ENCODE results near the gene NRCAM. TPM values are rescaled to one million over a fixed set of nuclear protein-coding genes. Genes with fewer than 3 reads are reported as not detected.
"Not testable (repeated sequence)": the region's sequence is repeated elsewhere in the genome, so short reads cannot be mapped to it uniquely, and the experiment has no call there.

NRCAM gene
- total RNA-seq, 6 experiments from 2014 or later = 0.27 to 0.51 (median 0.40) TPM

DNA sequence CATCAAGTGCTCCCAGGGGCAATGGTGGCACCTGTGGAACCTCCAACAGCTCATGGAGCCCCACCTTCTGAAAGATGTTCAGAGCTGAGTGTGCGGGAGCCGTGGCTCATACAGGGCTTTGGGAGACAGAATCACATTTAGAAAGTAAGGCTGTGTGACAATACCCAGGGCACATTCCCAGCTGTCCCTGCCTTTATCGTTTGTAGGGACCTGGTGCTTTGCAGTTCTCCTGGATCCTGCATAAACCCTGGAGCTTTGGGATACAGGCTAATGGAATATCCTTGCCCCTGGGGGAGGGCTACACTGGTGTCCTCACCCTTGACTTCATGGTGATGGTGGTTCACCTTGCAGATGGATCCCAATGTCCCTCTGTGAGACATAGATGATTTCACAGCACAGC lies 191.2 kb downstream of the NRCAM start:
- H3K4me3 Mint-ChIP-seq = no peak overlapping the region

DNA sequence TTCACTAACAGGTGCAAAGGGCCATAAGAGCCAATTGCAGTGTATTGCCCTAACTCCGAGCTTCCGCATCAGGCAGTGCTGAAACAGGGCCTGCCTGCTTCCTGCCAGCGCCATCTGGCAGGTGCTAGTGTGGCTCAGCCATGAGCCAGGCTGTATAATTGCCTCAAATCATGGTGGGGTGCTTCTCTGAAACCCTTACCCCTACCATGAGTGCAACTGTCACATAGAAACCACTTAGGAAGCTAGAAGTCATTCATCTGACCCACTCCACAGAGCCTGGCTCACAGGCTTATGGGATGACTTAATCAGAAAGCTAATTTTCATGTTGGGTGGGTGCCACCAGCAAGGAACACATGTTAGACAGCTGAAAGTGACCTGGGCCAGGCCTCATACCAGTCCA lies 192.8 kb downstream of the NRCAM start:
- no peak overlapping the region for H3K4me3 Mint-ChIP-seq
- H3K4me1 Mint-ChIP-seq (ENCODE audit: low read depth) = peaks cover 4% of the 10 kb centered on the region; the same call in 1 of the 2 replicates
- no peak for DNase-seq
- no peak overlapping the region for H3K27ac Mint-ChIP-seq
- H3K9me3 Mint-ChIP-seq = no peaks in the 10 kb centered on the region
- H3K27me3 Mint-ChIP-seq (ENCODE audit: insufficient read depth) = peaks cover 11% of the 10 kb centered on the region
- no peaks in the 10 kb centered on the region for H3K36me3 Mint-ChIP-seq (ENCODE audit: low read depth)
- TF ChIP-seq, protein P1, sequence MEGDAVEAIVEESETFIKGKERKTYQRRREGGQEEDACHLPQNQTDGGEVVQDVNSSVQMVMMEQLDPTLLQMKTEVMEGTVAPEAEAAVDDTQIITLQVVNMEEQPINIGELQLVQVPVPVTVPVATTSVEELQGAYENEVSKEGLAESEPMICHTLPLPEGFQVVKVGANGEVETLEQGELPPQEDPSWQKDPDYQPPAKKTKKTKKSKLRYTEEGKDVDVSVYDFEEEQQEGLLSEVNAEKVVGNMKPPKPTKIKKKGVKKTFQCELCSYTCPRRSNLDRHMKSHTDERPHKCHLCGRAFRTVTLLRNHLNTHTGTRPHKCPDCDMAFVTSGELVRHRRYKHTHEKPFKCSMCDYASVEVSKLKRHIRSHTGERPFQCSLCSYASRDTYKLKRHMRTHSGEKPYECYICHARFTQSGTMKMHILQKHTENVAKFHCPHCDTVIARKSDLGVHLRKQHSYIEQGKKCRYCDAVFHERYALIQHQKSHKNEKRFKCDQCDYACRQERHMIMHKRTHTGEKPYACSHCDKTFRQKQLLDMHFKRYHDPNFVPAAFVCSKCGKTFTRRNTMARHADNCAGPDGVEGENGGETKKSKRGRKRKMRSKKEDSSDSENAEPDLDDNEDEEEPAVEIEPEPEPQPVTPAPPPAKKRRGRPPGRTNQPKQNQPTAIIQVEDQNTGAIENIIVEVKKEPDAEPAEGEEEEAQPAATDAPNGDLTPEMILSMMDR (IDR thresholded peaks at IDR 0.05) = no peak

More for the DNA sequence above, 191.2 kb downstream of the NRCAM start:
- H3K27me3 Mint-ChIP-seq (ENCODE audit: insufficient read depth) = peaks cover 11% of the 10 kb centered on the region
- H3K4me1 Mint-ChIP-seq (ENCODE audit: low read depth) = peaks cover 4% of the 10 kb centered on the region; the same call in 1 of the 2 replicates
- no peak overlapping the region for H3K27ac Mint-ChIP-seq
- H3K9me3 Mint-ChIP-seq = no peaks in the 10 kb centered on the region
- no peaks in the 10 kb centered on the region for H3K36me3 Mint-ChIP-seq (ENCODE audit: low read depth)
- DNase-seq = no peak
- TF ChIP-seq, protein P1 (IDR thresholded peaks at IDR 0.05) = no peak

DNA sequence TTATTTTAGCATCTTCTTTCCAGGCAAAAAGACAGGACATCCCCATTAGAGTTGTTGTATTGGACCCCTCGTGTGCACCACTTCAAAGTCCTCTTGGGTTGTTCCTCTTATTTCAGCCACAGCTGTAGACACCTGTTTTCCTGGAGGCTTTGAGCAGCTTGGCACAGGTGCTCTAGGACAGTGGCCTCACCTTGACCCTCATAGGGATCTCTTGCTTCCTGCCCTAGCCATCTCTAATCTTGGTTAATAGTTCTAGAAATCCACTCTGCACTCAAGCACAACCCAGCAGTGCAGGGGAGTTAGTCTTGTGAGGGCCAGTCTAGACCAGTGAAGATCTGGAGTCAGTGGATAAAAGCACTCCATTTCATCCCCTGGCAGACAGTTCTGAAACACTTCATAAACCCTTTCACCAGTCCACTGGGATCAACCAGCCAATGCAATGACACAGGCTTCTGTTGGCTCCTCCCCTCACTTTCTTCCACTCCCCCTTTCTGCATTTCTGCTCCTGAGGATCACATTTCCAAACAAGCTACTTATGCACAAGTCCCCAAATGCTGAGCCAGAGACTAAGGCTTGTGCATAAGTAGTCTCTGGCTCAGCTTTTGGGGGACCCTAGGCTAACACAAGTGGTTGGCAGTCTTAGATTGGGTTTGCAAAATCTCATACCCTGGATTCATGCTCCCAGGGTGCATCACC lies 194.5 kb downstream of the NRCAM start:
- Mint-ChIP-seq H3K27ac (no peak overlapping the region), H3K4me3 (no peak overlapping the region), H3K9me3 (no peaks in the 10 kb centered on the region), H3K27me3 (ENCODE audit: insufficient read depth) (peaks cover 9% of the 10 kb centered on the region), H3K4me1 (ENCODE audit: low read depth) (peaks cover 4% of the 10 kb centered on the region; the same call in 1 of the 2 replicates), H3K36me3 (ENCODE audit: low read depth) (no peaks in the 10 kb centered on the region)
- DNase-seq = no peak
- TF ChIP-seq, protein P1 (IDR thresholded peaks at IDR 0.05) = no peak

DNA sequence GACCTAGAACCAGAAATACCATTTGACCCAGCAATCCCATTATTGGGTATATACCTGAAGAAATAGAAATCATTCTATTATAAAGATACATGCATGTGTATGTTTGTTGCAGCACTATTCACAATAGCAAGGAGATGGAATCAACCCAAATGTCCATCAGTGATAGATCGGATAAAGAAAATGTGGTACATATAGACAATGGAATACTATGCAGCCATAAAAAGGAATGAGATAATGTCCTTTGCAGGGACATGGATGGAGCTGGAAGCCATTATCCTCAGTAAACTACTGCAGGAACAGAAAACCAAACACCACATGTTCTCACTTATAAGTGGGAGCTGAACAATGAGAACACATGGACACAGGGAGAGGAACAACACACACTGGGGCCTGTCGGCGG lies 196.8 kb downstream of the NRCAM start:
- not testable (repeated sequence) for H3K9me3 Mint-ChIP-seq; H3K27ac Mint-ChIP-seq; H3K36me3 Mint-ChIP-seq (ENCODE audit: low read depth)

DNA sequence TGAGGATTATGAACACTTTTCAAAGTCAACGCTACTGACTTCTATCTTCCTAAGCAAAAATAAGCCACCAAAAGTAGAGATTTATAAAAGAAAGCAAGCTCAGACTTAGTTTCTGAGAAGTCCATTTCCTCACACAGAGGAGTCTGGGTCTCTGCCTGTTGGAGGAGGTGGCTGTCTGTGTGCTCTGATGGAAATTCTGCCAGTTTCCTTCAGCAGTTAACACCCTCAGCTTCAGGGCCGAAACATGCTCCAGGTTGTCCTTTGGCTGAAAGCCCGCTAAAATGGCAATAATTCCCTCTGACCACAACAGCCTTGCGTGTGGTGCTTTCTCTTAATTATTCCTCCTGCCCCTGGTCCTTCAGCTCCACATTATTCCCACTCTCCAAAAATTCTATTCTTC lies 198.3 kb downstream of the NRCAM start:
- Mint-ChIP-seq H3K9me3 (no peaks in the 10 kb centered on the region), H3K27ac (no peak overlapping the region), H3K4me3 (no peak overlapping the region), H3K27me3 (ENCODE audit: insufficient read depth) (peaks cover 9% of the 10 kb centered on the region), H3K4me1 (ENCODE audit: low read depth) (no peaks in the 10 kb centered on the region; the same call in 1 of the 2 replicates), H3K36me3 (ENCODE audit: low read depth) (no peaks in the 10 kb centered on the region)
- DNase-seq = no peak
- TF ChIP-seq, protein P1 (IDR thresholded peaks at IDR 0.05) = no peak

More for the DNA sequence above, 196.8 kb downstream of the NRCAM start:
- DNase-seq; H3K4me1 Mint-ChIP-seq (ENCODE audit: low read depth); H3K4me3 Mint-ChIP-seq; H3K27me3 Mint-ChIP-seq (ENCODE audit: insufficient read depth): not testable (repeated sequence)

DNA sequence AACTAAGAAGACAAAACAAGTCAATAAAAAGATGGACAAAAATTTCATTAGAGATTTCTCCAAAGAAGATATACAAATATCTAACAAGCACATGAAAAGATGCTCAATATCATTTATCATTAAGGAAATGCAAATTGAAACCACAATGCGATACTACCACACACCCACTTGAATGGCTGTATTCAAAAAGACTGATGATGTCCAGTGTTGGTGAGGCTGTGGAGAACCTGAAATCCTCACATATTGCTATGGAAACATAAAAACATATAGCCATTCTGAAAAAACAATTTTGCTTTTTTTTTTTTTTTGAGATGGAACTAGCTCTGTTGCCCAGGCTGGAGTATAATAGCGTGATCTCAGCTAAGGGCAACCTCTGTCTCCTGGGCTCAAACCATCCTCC lies 202.0 kb downstream of the NRCAM start:
- H3K9me3 Mint-ChIP-seq = no peaks in the 10 kb centered on the region
- peaks cover 17% of the 10 kb centered on the region for H3K4me1 Mint-ChIP-seq (ENCODE audit: low read depth)
- no peak overlapping the region for H3K27ac Mint-ChIP-seq
- no peaks in the 10 kb centered on the region for H3K36me3 Mint-ChIP-seq (ENCODE audit: low read depth)
- no peak for DNase-seq
- TF ChIP-seq, protein P1 (IDR thresholded peaks at IDR 0.05) = no peak
- no peak overlapping the region for H3K4me3 Mint-ChIP-seq
- H3K27me3 Mint-ChIP-seq (ENCODE audit: insufficient read depth) = peaks cover 3% of the 10 kb centered on the region; the same call in 1 of the 2 replicates
